IPS DF 4.7 (cell line): ENCODE results near the gene PYCARD.

ENCODE experiments used
- DNase-seq: peaks from one replicate; pipeline ENCODE4 v3.0.0-alpha.2; 2013; ENCODE audit warnings: low spot score; ENCODE audit errors: extremely low read depth

The PYCARD gene

DNA sequence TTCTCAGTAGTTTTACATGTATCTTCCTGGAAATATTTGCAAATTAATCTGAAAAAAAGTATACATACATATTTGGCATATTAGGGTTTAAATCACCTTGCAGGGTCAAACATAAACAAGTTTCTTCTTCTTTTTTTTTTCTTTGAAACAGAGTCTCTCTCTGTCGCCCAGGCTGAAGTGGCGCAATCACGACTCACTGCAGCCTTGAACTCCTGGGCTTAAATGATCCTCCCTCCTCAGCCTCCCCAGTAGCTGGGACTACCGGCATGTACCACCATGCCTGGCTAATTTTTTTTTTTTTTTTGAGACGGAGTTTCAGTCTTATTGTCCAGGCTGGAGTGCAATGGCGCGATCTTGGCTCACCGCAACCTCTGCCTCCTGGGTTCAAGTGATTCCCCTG lies 35.2 kb downstream of the PYCARD start:
- DNase-seq = no peak

- DNase-seq = no peak
Measured at GRCh38 chr16:31157136-31157535, 45.4 kb downstream of the PYCARD start.
